Caco-2 (cell line): ENCODE results near the gene KIAA0825. TPM values are rescaled to one million over a fixed set of nuclear protein-coding genes. Genes with fewer than 3 reads are reported as not detected.

ENCODE experiments used
- BruUV-seq: library from RNA; stranded (reverse); fragments of 400-500 nt; replicated peaks from 2 replicates; lab custom pipeline; 2021; lab: Mats Ljungman, UMichigan
- CTCF ChIA-PET: fragments of 300-600 bp; sonication (Branson Sonifier 250); formaldehyde crosslinking; loops from one replicate; lab custom pipeline; 2022; ENCODE audit warnings: antibody characterized with exemption; lab: Charles Lee
- POLR2A ChIA-PET: fragments of 300-600 bp; sonication (Branson Sonifier 250); formaldehyde crosslinking; loops from one replicate; lab custom pipeline; 2022; ENCODE audit warnings: antibody characterized with exemption; lab: Charles Lee
- DNase-seq, 2 experiments: peaks; one replicate each; pipeline versions ENCODE4 v3.0.0 to v3.0.0-alpha.2; 2020 to 2022
- H3K27me3 ChIP-seq: replicated peaks from 2 replicates; pipeline ENCODE4 v1.6.0; 2011; ENCODE audit warnings: low read length; ENCODE audit not compliant: control insufficient read depth, insufficient read depth
- H3K36me3 ChIP-seq: 2 replicates; pipeline ENCODE4 v1.5.1; 2011; ENCODE audit warnings: low read length; ENCODE audit not compliant: control insufficient read depth, insufficient read depth
- H3K4me1 ChIP-seq: fragments of 250-450 bp; sonication (Bioruptor Pico); 2 replicates; pipeline ENCODE4 v1.5.1; 2020; ENCODE audit warnings: mild to moderate bottlenecking
- H3K4me3 ChIP-seq: 2 replicates; pipeline ENCODE4 v1.5.1; 2011; ENCODE audit warnings: low read depth, mild to moderate bottlenecking, control low read depth, low read length
- H3K9me3 ChIP-seq: fragments of 250-450 bp; sonication (Bioruptor Pico); 2 replicates; pipeline ENCODE4 v1.5.1; 2020; ENCODE audit warnings: mild to moderate bottlenecking, moderate library complexity
- H3K27ac Mint-ChIP-seq: one replicate; pipeline ENCODE4 v1.8.0; 2022; ENCODE audit warnings: mixed read lengths; ENCODE audit not compliant: unreplicated experiment
- H3K27me3 Mint-ChIP-seq: one replicate; pipeline ENCODE4 v1.8.0; 2022; ENCODE audit warnings: mixed read lengths; ENCODE audit not compliant: insufficient read depth, unreplicated experiment
- H3K36me3 Mint-ChIP-seq: one replicate; pipeline ENCODE4 v1.8.0; 2022; ENCODE audit warnings: mild to moderate bottlenecking, mixed read lengths; ENCODE audit not compliant: insufficient read depth, unreplicated experiment
- H3K4me1 Mint-ChIP-seq: one replicate; pipeline ENCODE4 v1.8.0; 2022; ENCODE audit warnings: low read depth, mixed read lengths; ENCODE audit not compliant: unreplicated experiment
- H3K4me3 Mint-ChIP-seq: one replicate; pipeline ENCODE4 v1.8.0; 2022; ENCODE audit warnings: mild to moderate bottlenecking, moderate library complexity, mixed read lengths; ENCODE audit not compliant: unreplicated experiment
- H3K9me3 Mint-ChIP-seq: one replicate; pipeline ENCODE4 v1.8.0; 2022; ENCODE audit warnings: mixed read lengths; ENCODE audit not compliant: unreplicated experiment
- intact Hi-C: fragments of 100-400 bp; cut with micrococcal nuclease; formaldehyde crosslinking; loops from one replicate; pipeline ENCODE4 v1.10.0; 2022; ENCODE audit not compliant: unreplicated experiment
- total RNA-seq: library from RNA; stranded (reverse); gene quantifications from 2 replicates; pipeline ENCODE4 v1.2.3, GENCODE V29; 2022
- TF ChIP-seq, protein P1 (sequence below), 2 experiments: fragments of 200-600 bp in 1 of 2; IDR thresholded peaks; 1 replicate in 1 of 2; 2 replicates in 1 of 2; pipeline versions ENCODE4 v1.5.1 to v1.8.0; 2011 to 2022; ENCODE audit warnings: antibody characterized with exemption in 1 of 2, control low read depth in 1 of 2, inconsistent platforms in 1 of 2, low read depth in 1 of 2, low read length in 1 of 2, mild to moderate bottlenecking in 1 of 2, moderate library complexity in 1 of 2; ENCODE audit not compliant: insufficient read depth in 1 of 2, severe bottlenecking in 1 of 2, unreplicated experiment in 1 of 2

The KIAA0825 gene
- total RNA-seq, 1 experiment from 2014 or later, result 0.50 TPM

- Mint-ChIP-seq H3K4me3 (peak overlapping the region; percentile 14), H3K4me1 (peaks cover 46% of the 10 kb centered on the region), H3K27me3 (no peaks in the 10 kb centered on the region), H3K36me3 (peaks cover 6% of the 10 kb centered on the region), H3K27ac (peak overlapping the region; percentile 81), H3K9me3 (peaks cover 29% of the 10 kb centered on the region)
- ChIA-PET POLR2A (no interaction called here), CTCF (no interaction called here)
- peaks cover 48% of the 10 kb centered on the region for H3K4me1 ChIP-seq
- DNase-seq, result peak; percentile 42 to 63
- intact Hi-C loops, result loop anchor here (1.0 to 5.0 kb wide), 5 partner anchors 26 to 144 kb away; a partner anchor contains a TSS
- TF ChIP-seq, protein P1, sequence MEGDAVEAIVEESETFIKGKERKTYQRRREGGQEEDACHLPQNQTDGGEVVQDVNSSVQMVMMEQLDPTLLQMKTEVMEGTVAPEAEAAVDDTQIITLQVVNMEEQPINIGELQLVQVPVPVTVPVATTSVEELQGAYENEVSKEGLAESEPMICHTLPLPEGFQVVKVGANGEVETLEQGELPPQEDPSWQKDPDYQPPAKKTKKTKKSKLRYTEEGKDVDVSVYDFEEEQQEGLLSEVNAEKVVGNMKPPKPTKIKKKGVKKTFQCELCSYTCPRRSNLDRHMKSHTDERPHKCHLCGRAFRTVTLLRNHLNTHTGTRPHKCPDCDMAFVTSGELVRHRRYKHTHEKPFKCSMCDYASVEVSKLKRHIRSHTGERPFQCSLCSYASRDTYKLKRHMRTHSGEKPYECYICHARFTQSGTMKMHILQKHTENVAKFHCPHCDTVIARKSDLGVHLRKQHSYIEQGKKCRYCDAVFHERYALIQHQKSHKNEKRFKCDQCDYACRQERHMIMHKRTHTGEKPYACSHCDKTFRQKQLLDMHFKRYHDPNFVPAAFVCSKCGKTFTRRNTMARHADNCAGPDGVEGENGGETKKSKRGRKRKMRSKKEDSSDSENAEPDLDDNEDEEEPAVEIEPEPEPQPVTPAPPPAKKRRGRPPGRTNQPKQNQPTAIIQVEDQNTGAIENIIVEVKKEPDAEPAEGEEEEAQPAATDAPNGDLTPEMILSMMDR (IDR thresholded peaks at IDR 0.05; ENCODE audit: insufficient read depth in 1 of 2, low read depth in 1 of 2, low read length in 1 of 2, severe bottlenecking in 1 of 2, unreplicated experiment in 1 of 2), result no peak
- no peaks in the 10 kb centered on the region for H3K9me3 ChIP-seq
- no peaks in the 10 kb centered on the region for H3K36me3 ChIP-seq
- no peak overlapping the region for H3K4me3 ChIP-seq
- H3K27me3 ChIP-seq, result no peaks in the 10 kb centered on the region
- no TSS peak for BruUV-seq
These were observed 400.0 kb downstream of the KIAA0825 start for GRCh38 chr5:94218374-94218773.

DNA sequence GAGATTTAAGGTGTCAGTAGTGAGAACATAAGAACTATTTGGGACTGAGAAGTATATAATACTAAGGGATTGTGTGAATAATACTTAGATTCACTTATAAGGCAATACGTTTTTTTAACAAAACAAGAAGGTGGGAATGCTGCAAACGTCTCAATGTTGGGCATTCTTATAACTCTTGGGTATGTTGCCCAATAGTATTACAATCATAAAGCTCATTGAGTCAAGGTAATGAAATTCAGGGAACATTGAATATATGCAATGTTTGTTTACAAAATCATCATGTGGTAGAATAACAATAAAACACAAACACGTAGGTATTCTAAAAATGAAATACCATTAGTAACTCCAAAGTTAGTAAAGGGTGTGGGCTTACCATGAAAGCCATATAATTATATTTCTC, 400.7 kb downstream of the KIAA0825 start:
- Mint-ChIP-seq H3K4me3 (peak overlapping the region; percentile 14), H3K27ac (peak overlapping the region; percentile 81), H3K9me3 (peaks cover 23% of the 10 kb centered on the region), H3K36me3 (peaks cover 6% of the 10 kb centered on the region), H3K27me3 (no peaks in the 10 kb centered on the region), H3K4me1 (peaks cover 48% of the 10 kb centered on the region)
- Histone ChIP-seq H3K36me3 (no peaks in the 10 kb centered on the region), H3K27me3 (no peaks in the 10 kb centered on the region), H3K4me1 (peaks cover 53% of the 10 kb centered on the region), H3K9me3 (no peaks in the 10 kb centered on the region), H3K4me3 (no peak overlapping the region)
- ChIA-PET POLR2A (no interaction called here), CTCF (no interaction called here)
- DNase-seq, result no peak
- TF ChIP-seq, protein P1 (IDR thresholded peaks at IDR 0.05; ENCODE audit: insufficient read depth in 1 of 2, low read depth in 1 of 2, low read length in 1 of 2, severe bottlenecking in 1 of 2, unreplicated experiment in 1 of 2), result no peak
- intact Hi-C loops, result loop anchor here (1.0 to 5.0 kb wide), 5 partner anchors 27 to 145 kb away; a partner anchor contains a TSS
- TSS peak; percentile 83 for BruUV-seq

DNA sequence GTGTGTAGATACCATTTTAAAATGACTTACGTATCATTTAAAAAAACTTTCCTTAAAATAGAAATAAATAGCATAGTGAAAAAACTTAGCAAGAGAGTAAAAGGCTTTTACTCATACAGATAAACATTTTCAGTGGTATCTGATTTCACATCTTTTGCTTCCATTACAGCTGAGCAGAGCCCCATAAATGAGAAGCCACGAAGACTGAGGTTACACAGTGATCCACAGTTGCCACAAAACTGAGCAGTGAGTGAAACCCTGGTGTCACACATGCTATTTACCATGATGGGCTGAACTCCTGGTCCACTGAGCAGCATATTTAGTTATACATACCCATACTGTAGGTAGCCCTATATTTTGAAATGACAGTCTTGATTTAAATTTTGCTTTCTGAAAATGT, 401.2 kb downstream of the KIAA0825 start:
- Mint-ChIP-seq H3K27ac (peak overlapping the region; percentile 81), H3K9me3 (peaks cover 21% of the 10 kb centered on the region), H3K4me3 (no peak overlapping the region), H3K36me3 (peaks cover 6% of the 10 kb centered on the region), H3K4me1 (peaks cover 46% of the 10 kb centered on the region), H3K27me3 (no peaks in the 10 kb centered on the region)
- no TSS peak for BruUV-seq
- H3K9me3 ChIP-seq, result no peaks in the 10 kb centered on the region
- ChIA-PET POLR2A (no interaction called here), CTCF (no interaction called here)
- no peaks in the 10 kb centered on the region for H3K36me3 ChIP-seq
- H3K27me3 ChIP-seq, result no peaks in the 10 kb centered on the region
- TF ChIP-seq, protein P1 (IDR thresholded peaks at IDR 0.05; ENCODE audit: insufficient read depth in 1 of 2, low read depth in 1 of 2, low read length in 1 of 2, severe bottlenecking in 1 of 2, unreplicated experiment in 1 of 2), result no peak
- no peak for DNase-seq
- intact Hi-C loops, result loop anchor here (5.0 kb wide), 2 partner anchors 105 to 145 kb away; a partner anchor contains a TSS
- H3K4me3 ChIP-seq, result no peak overlapping the region
- peaks cover 57% of the 10 kb centered on the region for H3K4me1 ChIP-seq
